ENCODE results near the gene DEFB112. TPM values are rescaled to one million over a fixed set of nuclear protein-coding genes. Genes with fewer than 3 reads are reported as not detected.

The DEFB112 gene
- total and polyA plus RNA-seq, 2 experiments from 2014 or later = not detected

GRCh38 chr6:49995278-49995677 lies 54.5 kb downstream of the DEFB112 start:
- H3K4me1 ChIP-seq (ENCODE audit: insufficient read depth) = no peaks in the 10 kb centered on the region
- H3F3A ChIP-seq (replicated peaks; ENCODE audit: low read depth) = no peaks in the 10 kb centered on the region
- no peak for TF ChIP-seq ETS1 (IDR thresholded peaks at IDR 0.05)
- no peak for TF ChIP-seq JUNB (IDR thresholded peaks at IDR 0.05; ENCODE audit: unreplicated experiment)
- no peak for TF ChIP-seq ZNF331 (CRISPR knock-in tag; IDR thresholded peaks at IDR 0.05; ENCODE audit: low read depth)
- TF ChIP-seq ZNF114 (CRISPR knock-in tag; IDR thresholded peaks at IDR 0.05) = no peak
- no peak for TF ChIP-seq CTCF (conservative IDR thresholded peaks at IDR 0.05; ENCODE audit: low read depth in 2 of 2)
- TF ChIP-seq CREB1 (CRISPR knock-in tag; IDR thresholded peaks at IDR 0.05; ENCODE audit: low read depth) = no peak
- no peak for TF ChIP-seq REST (IDR thresholded peaks at IDR 0.05; ENCODE audit: unreplicated experiment)
- no peak for TF ChIP-seq EZH2phosphoT487 (IDR thresholded peaks at IDR 0.05; ENCODE audit: unreplicated experiment)
- no peak for TF ChIP-seq EZH2 (IDR thresholded peaks at IDR 0.05; ENCODE audit: low read depth, unreplicated experiment)
- no peak for TF ChIP-seq POLR2AphosphoS5 (IDR thresholded peaks at IDR 0.05; ENCODE audit: low read depth)
- TF ChIP-seq STAT1 (IDR thresholded peaks at IDR 0.05; ENCODE audit: unreplicated experiment) = no peak
- TF ChIP-seq ZNF462 (CRISPR knock-in tag; IDR thresholded peaks at IDR 0.05) = no peak
- no peak for TF ChIP-seq NANOG (IDR thresholded peaks at IDR 0.05; ENCODE audit: borderline replicate concordance)
- H3K4me3 ChIP-seq = no peak overlapping the region
- no peaks in the 10 kb centered on the region for H4K20me1 ChIP-seq (replicated peaks; ENCODE audit: insufficient read depth)
- no peak overlapping the region for H2AFZ ChIP-seq
- H3K27me3 ChIP-seq (ENCODE audit: insufficient read depth) = no peaks in the 10 kb centered on the region
- H3K4me2 ChIP-seq = no peak overlapping the region
- no peaks in the 10 kb centered on the region for H3K36me3 Mint-ChIP-seq (ENCODE audit: low read depth)
- no peaks in the 10 kb centered on the region for H3K4me1 Mint-ChIP-seq
- no peaks in the 10 kb centered on the region for H3K27me3 Mint-ChIP-seq (ENCODE audit: insufficient read depth, low read depth, poor library complexity)
- ATAC-seq (no peak), DNase-seq (ENCODE audit: low spot score) (no peak)
- H3K4me3 Mint-ChIP-seq = no peak overlapping the region
- no peaks in the 10 kb centered on the region for H3K36me3 ChIP-seq (ENCODE audit: insufficient read depth)
- H3K27ac Mint-ChIP-seq = no peak overlapping the region
- no peaks in the 10 kb centered on the region for H3K9me3 Mint-ChIP-seq
- no peak overlapping the region for H3K27ac ChIP-seq (ENCODE audit: low read depth)
- no peaks in the 10 kb centered on the region for H3K79me2 ChIP-seq (replicated peaks; ENCODE audit: insufficient read depth)
- H3K9me2 ChIP-seq (ENCODE audit: insufficient read depth) = no peaks in the 10 kb centered on the region

All from GM23338 (cell line).